Measurements from ENCODE around the gene CASP8AP2.

DNA sequence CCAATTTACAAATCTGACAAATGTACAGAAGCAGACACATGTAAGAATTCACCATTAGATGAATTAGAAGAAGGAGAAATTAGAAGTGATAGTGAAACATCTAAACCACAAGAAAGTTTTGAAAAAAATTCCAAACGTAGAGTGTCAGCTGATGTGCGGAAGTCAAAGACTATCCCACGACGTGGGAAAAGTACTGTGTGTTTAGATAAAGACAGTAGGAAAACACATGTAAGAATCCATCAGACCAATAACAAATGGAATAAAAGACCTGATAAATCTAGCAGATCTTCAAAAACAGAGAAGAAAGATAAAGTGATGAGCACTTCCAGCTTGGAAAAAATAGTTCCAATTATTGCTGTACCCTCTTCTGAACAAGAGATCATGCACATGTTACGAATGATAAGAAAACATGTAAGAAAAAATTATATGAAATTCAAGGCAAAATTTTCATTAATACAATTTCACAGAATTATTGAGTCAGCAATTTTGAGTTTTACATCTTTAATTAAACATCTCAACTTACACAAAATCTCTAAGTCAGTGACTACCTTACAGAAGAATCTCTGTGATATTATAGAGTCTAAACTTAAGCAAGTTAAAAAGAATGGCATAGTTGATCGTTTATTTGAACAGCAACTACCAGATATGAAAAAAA is 36.5 kb downstream of the CASP8AP2 start:
- TF ChIP-seq RAD21 (IDR thresholded peaks at IDR 0.05; ENCODE audit: low read depth) (no peak), MAX (IDR thresholded peaks at IDR 0.05) (no peak), YY1 (IDR thresholded peaks at IDR 0.05; ENCODE audit: low read depth) (no peak), FOXM1 (IDR thresholded peaks at IDR 0.05; ENCODE audit: borderline replicate concordance, low read depth) (no peak), EP300 (IDR thresholded peaks at IDR 0.05; ENCODE audit: borderline replicate concordance) (no peak), REST (IDR thresholded peaks at IDR 0.05; ENCODE audit: low read depth) (no peak), TCF12 (IDR thresholded peaks at IDR 0.05; ENCODE audit: low read depth) (no peak), CREB1 (IDR thresholded peaks at IDR 0.05; ENCODE audit: low read depth) (no peak), NFIC (IDR thresholded peaks at IDR 0.05) (no peak), CEBPB (IDR thresholded peaks at IDR 0.05) (no peak)
- TF ChIP-seq, protein P1, sequence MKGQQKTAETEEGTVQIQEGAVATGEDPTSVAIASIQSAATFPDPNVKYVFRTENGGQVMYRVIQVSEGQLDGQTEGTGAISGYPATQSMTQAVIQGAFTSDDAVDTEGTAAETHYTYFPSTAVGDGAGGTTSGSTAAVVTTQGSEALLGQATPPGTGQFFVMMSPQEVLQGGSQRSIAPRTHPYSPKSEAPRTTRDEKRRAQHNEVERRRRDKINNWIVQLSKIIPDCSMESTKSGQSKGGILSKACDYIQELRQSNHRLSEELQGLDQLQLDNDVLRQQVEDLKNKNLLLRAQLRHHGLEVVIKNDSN (IDR thresholded peaks at IDR 0.05) = no peak

All from Ishikawa (cell line).